Measurements from ENCODE around the gene PPP1R17. TPM values are rescaled to one million over a fixed set of nuclear protein-coding genes. Genes with fewer than 3 reads are reported as not detected.

PPP1R17 gene
- polyA plus RNA-seq (2013, experiment 1 of 2) = 9.3 TPM
- 10.3 TPM for polyA plus RNA-seq (2013, experiment 2 of 2)

GRCh38 chr7:31687024-31687748 lies at the start of gene PPP1R17:
PPP1R17 (plus strand) TSS chr7:31687215; CDS start chr7:31692442, 5,227 bp downstream.
- H3K27me3 ChIP-seq (ENCODE audit: insufficient read depth, low read length) = 0 out of 2 replicates have a peak, but pooled peaks cover 5% of the 10 kb centered on the region

GRCh38 chr7:31640381-31640780 lies 46.6 kb upstream of the PPP1R17 start:
- Histone ChIP-seq H3K27ac (ENCODE audit: low read depth, low read length) (no peak overlapping the region), H3K4me3 (ENCODE audit: low read length) (no peak overlapping the region), H3K27me3 (ENCODE audit: insufficient read depth, low read length) (no peaks in the 10 kb centered on the region), H3K36me3 (ENCODE audit: insufficient read depth, low read length) (no peaks in the 10 kb centered on the region), H3K9me3 (ENCODE audit: insufficient read depth, low read depth, low read length) (no peaks in the 10 kb centered on the region), H3K4me1 (ENCODE audit: insufficient read depth, low read length) (peaks cover 8% of the 10 kb centered on the region; the same call in 1 of the 2 replicates), H3K9ac (ENCODE audit: low read depth, low read length) (no peak overlapping the region)
- 100% methylated on average over 3 of the region's 3 CpGs for WGBS

More at GRCh38 chr7:31687024-31687748, at the start of gene PPP1R17:
- peak within 1 kb of the TSS; percentile 78; the same call in 1 of the 2 replicates for H3K27ac ChIP-seq (ENCODE audit: low read depth, low read length)
- no peak within 1 kb of the TSS for H3K9ac ChIP-seq (ENCODE audit: low read depth, low read length)
- H3K36me3 ChIP-seq (ENCODE audit: insufficient read depth, low read length) = no peaks in the 10 kb centered on the region
- WGBS = 61% methylated on average over 14 of the region's 14 CpGs
- H3K4me1 ChIP-seq (ENCODE audit: insufficient read depth, low read length) = peaks cover 42% of the 10 kb centered on the region
- no peaks in the 10 kb centered on the region for H3K9me3 ChIP-seq (ENCODE audit: insufficient read depth, low read depth, low read length)
- H3K4me3 ChIP-seq (ENCODE audit: low read length) = no peak within 1 kb of the TSS

DNA sequence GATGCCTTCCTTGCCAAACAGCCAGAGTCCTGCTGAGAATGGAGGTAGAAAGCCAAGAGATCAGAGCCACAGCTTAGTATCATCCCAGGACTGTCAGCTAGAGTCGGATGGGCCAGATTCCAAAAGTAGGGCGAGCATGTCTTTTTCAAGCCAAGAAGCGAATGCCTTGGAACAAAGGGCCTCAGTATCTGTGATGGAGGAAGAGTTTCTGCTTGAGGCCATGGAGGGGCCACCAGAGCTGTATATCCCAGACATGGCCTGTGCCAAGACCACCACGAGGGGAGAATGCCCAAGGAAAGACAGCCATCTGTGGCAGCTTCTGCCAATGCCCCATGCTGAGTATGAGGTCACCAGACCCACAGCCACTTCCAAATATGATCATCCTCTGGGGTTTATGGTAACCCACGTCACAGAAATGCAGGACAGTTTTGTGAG lies 44.3 kb upstream of the PPP1R17 start:
- Histone ChIP-seq H3K9ac (ENCODE audit: low read depth, low read length) (no peak overlapping the region), H3K9me3 (ENCODE audit: insufficient read depth, low read depth, low read length) (no peaks in the 10 kb centered on the region), H3K27ac (ENCODE audit: low read depth, low read length) (no peak overlapping the region), H3K4me3 (ENCODE audit: low read length) (no peak overlapping the region), H3K4me1 (ENCODE audit: insufficient read depth, low read length) (peaks cover 28% of the 10 kb centered on the region), H3K36me3 (ENCODE audit: insufficient read depth, low read length) (no peaks in the 10 kb centered on the region), H3K27me3 (ENCODE audit: insufficient read depth, low read length) (no peaks in the 10 kb centered on the region)
- 74% methylated on average over 5 of the region's 5 CpGs for WGBS

DNA sequence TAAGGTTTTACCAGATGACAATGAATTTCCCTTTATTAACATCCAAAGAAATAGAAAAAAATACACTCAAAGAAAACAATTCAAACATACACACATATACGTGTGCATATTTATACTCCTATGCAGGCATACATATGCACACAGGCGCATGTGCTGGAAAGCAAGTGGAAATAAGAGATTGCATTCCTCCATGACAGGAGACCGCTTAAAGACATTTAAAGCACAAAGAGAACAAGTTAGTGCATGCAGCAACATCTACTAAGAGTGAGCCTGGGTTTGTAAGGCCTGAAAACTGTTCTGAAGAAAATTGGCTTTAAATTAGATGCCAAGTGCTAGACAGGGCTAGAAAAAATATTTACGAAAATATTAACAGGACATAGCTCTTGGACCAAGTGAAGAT lies 40.1 kb upstream of the PPP1R17 start:
- Histone ChIP-seq H3K4me1 (ENCODE audit: insufficient read depth, low read length) (peaks cover 54% of the 10 kb centered on the region), H3K36me3 (ENCODE audit: insufficient read depth, low read length) (no peaks in the 10 kb centered on the region), H3K27me3 (ENCODE audit: insufficient read depth, low read length) (0 out of 2 replicates have a peak, but pooled peaks cover under 1% of the 10 kb centered on the region), H3K9me3 (ENCODE audit: insufficient read depth, low read depth, low read length) (no peaks in the 10 kb centered on the region), H3K4me3 (ENCODE audit: low read length) (no peak overlapping the region), H3K9ac (ENCODE audit: low read depth, low read length) (no peak overlapping the region; the same call in 1 of the 2 replicates), H3K27ac (ENCODE audit: low read depth, low read length) (peak overlapping the region; percentile 71; the same call in 1 of the 2 replicates)
- 78% methylated on average over 4 of the region's 4 CpGs for WGBS

DNA sequence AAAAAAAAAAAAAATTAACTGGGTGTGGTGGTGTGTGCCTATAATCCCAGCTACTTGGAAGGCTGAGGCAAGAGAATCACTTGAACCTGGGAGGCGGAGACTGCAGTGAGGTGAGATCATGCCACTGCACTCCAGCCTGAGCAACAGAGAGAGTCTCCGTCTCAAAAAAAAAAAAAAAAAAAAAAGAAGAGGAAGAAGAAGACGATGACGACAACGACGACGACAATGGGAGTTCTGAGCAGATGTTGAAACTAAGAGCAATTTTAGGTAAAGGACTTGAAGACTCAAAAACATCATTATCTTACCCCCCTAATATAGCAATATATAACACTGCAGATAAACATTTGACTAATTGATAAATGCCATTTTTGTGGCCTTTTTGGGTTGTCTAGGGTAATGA lies 39.5 kb upstream of the PPP1R17 start:
- Histone ChIP-seq H3K9ac (ENCODE audit: low read depth, low read length) (no peak overlapping the region), H3K9me3 (ENCODE audit: insufficient read depth, low read depth, low read length) (no peaks in the 10 kb centered on the region), H3K27me3 (ENCODE audit: insufficient read depth, low read length) (peaks cover 6% of the 10 kb centered on the region), H3K27ac (ENCODE audit: low read depth, low read length) (no peak overlapping the region), H3K4me1 (ENCODE audit: insufficient read depth, low read length) (peaks cover 58% of the 10 kb centered on the region), H3K36me3 (ENCODE audit: insufficient read depth, low read length) (no peaks in the 10 kb centered on the region), H3K4me3 (ENCODE audit: low read length) (no peak overlapping the region)
- WGBS = 82% methylated on average over 5 of the region's 7 CpGs

DNA sequence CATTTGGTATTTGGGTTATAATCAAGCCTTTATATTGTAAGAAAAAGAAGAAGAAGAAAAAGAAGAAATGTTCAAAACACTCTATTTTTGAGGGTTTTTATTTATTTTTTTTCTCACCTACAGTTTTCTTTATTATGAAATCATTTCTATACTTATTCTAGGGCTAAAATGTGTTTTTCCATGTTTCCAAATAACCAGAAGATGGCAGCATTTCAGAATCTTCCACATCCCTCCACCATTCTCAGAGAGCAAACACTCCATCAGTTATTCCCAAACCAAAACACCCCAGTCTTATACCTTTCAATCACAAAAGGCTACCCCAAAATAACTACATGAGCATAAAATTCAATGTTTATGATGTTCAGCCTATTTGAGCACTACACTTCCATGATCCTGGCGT lies 38.7 kb upstream of the PPP1R17 start:
- no peak overlapping the region for H3K4me3 ChIP-seq (ENCODE audit: low read length)

GRCh38 chr7:31648880-31649279 lies 38.1 kb upstream of the PPP1R17 start:
- peaks cover 12% of the 10 kb centered on the region for H3K27me3 ChIP-seq (ENCODE audit: insufficient read depth, low read length)
- WGBS = 97% methylated on average over 2 of the region's 4 CpGs
- no peak overlapping the region for H3K9ac ChIP-seq (ENCODE audit: low read depth, low read length)
- no peaks in the 10 kb centered on the region for H3K36me3 ChIP-seq (ENCODE audit: insufficient read depth, low read length)
- no peak overlapping the region for H3K4me3 ChIP-seq (ENCODE audit: low read length)
- peaks cover 58% of the 10 kb centered on the region for H3K4me1 ChIP-seq (ENCODE audit: insufficient read depth, low read length)
- no peaks in the 10 kb centered on the region for H3K9me3 ChIP-seq (ENCODE audit: insufficient read depth, low read depth, low read length)
- no peak overlapping the region for H3K27ac ChIP-seq (ENCODE audit: low read depth, low read length)

More for the DNA sequence above, 38.7 kb upstream of the PPP1R17 start:
- 90% methylated on average over 1 of the region's 1 CpG for WGBS
- Histone ChIP-seq H3K9ac (ENCODE audit: low read depth, low read length) (no peak overlapping the region), H3K27me3 (ENCODE audit: insufficient read depth, low read length) (peaks cover 10% of the 10 kb centered on the region), H3K4me1 (ENCODE audit: insufficient read depth, low read length) (peaks cover 58% of the 10 kb centered on the region), H3K27ac (ENCODE audit: low read depth, low read length) (no peak overlapping the region), H3K9me3 (ENCODE audit: insufficient read depth, low read depth, low read length) (no peaks in the 10 kb centered on the region), H3K36me3 (ENCODE audit: insufficient read depth, low read length) (no peaks in the 10 kb centered on the region)

GRCh38 chr7:31651234-31652062 lies 35.6 kb upstream of the PPP1R17 start:
- Histone ChIP-seq H3K27ac (ENCODE audit: low read depth, low read length) (peak overlapping the region; percentile 55; the same call in 1 of the 2 replicates), H3K4me3 (ENCODE audit: low read length) (no peak overlapping the region), H3K9me3 (ENCODE audit: insufficient read depth, low read depth, low read length) (no peaks in the 10 kb centered on the region), H3K4me1 (ENCODE audit: insufficient read depth, low read length) (peaks cover 40% of the 10 kb centered on the region), H3K9ac (ENCODE audit: low read depth, low read length) (no peak overlapping the region), H3K27me3 (ENCODE audit: insufficient read depth, low read length) (peaks cover 15% of the 10 kb centered on the region), H3K36me3 (ENCODE audit: insufficient read depth, low read length) (no peaks in the 10 kb centered on the region)
- WGBS = 8% methylated on average over 7 of the region's 7 CpGs

DNA sequence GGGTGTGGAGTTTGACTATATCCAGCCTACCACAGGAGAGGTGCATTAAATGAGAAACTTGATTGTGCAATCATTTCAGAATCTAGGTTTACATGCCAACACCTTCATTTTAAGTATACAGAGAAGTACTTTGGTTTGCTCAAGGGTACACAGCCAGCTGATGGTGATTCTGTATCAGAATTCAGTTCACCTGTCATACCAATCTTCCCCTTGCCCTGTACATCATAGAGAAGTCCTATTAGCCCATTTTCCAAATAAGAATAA lies 35.0 kb upstream of the PPP1R17 start:
- Histone ChIP-seq H3K36me3 (ENCODE audit: insufficient read depth, low read length) (no peaks in the 10 kb centered on the region), H3K4me3 (ENCODE audit: low read length) (no peak overlapping the region), H3K9ac (ENCODE audit: low read depth, low read length) (no peak overlapping the region), H3K27me3 (ENCODE audit: insufficient read depth, low read length) (peaks cover 15% of the 10 kb centered on the region), H3K27ac (ENCODE audit: low read depth, low read length) (no peak overlapping the region), H3K4me1 (ENCODE audit: insufficient read depth, low read length) (peaks cover 35% of the 10 kb centered on the region), H3K9me3 (ENCODE audit: insufficient read depth, low read depth, low read length) (no peaks in the 10 kb centered on the region)

DNA sequence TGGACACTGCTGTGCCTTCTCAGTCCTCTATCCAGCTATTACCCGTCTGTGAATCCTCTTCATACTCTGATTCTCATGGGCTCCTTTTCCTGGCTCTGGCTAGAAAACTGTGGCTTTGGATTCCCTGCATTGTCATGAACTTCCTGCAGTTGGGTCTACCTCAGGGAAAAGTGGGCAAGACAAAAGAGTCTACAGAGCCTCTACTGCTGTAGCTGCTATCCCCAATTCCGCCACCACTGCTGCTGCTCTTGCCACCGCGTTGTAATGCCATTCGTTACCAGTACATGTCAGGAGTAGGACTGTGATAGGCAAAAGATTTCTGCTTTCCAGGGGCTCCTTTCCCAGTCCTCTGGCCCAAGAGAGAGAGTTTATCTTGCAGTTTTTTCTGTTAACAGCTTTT lies 23.9 kb upstream of the PPP1R17 start:
- no peak overlapping the region for H3K9ac ChIP-seq (ENCODE audit: low read depth, low read length)
- no peaks in the 10 kb centered on the region for H3K27me3 ChIP-seq (ENCODE audit: insufficient read depth, low read length)
- peaks cover 5% of the 10 kb centered on the region; the same call in 1 of the 2 replicates for H3K4me1 ChIP-seq (ENCODE audit: insufficient read depth, low read length)
- H3K27ac ChIP-seq (ENCODE audit: low read depth, low read length) = no peak overlapping the region
- no peaks in the 10 kb centered on the region for H3K36me3 ChIP-seq (ENCODE audit: insufficient read depth, low read length)
- no peak overlapping the region for H3K4me3 ChIP-seq (ENCODE audit: low read length)
- H3K9me3 ChIP-seq (ENCODE audit: insufficient read depth, low read depth, low read length) = no peaks in the 10 kb centered on the region
- WGBS = 75% methylated on average over 5 of the region's 5 CpGs

GRCh38 chr7:31664890-31665289 lies 22.1 kb upstream of the PPP1R17 start:
- H3K27me3 ChIP-seq (ENCODE audit: insufficient read depth, low read length) = no peaks in the 10 kb centered on the region
- peaks cover 5% of the 10 kb centered on the region; the same call in 1 of the 2 replicates for H3K4me1 ChIP-seq (ENCODE audit: insufficient read depth, low read length)
- H3K27ac ChIP-seq (ENCODE audit: low read depth, low read length) = no peak overlapping the region
- H3K4me3 ChIP-seq (ENCODE audit: low read length) = no peak overlapping the region
- H3K36me3 ChIP-seq (ENCODE audit: insufficient read depth, low read length) = no peaks in the 10 kb centered on the region
- no peaks in the 10 kb centered on the region for H3K9me3 ChIP-seq (ENCODE audit: insufficient read depth, low read depth, low read length)
- H3K9ac ChIP-seq (ENCODE audit: low read depth, low read length) = no peak overlapping the region
